HEK293 (cell line): Measurements from ENCODE around the gene AGAP5.
A peak's percentile ranks its signal among the peaks of the same experiment; 100 is the strongest.

Source experiments
- BCL11A ChIP-seq: fragments of 450-650 bp; formaldehyde crosslinking; IDR thresholded peaks from 2 replicates; pipeline ENCODE4 v1.5.1; 2016; ENCODE audit warnings: low read depth, missing biosample characterization, missing genetic modification characterization
- GLIS2 ChIP-seq: fragments of 450-650 bp; formaldehyde crosslinking; IDR thresholded peaks from 2 replicates; pipeline ENCODE4 v1.5.1; 2016; ENCODE audit warnings: missing biosample characterization, missing genetic modification characterization
- HIC1 ChIP-seq: fragments of 450-650 bp; formaldehyde crosslinking; IDR thresholded peaks from 2 replicates; pipeline ENCODE4 v1.5.1; 2016; ENCODE audit warnings: missing biosample characterization, missing genetic modification characterization
- OVOL3 ChIP-seq: fragments of 450-650 bp; formaldehyde crosslinking; IDR thresholded peaks from 2 replicates; pipeline ENCODE4 v1.5.1; 2016; ENCODE audit warnings: missing biosample characterization, missing genetic modification characterization
- PRDM6 ChIP-seq: fragments of 450-650 bp; formaldehyde crosslinking; IDR thresholded peaks from 2 replicates; pipeline ENCODE4 v1.5.1; 2017; ENCODE audit warnings: missing biosample characterization, missing genetic modification characterization
- ZBTB8A ChIP-seq: fragments of 450-650 bp; formaldehyde crosslinking; IDR thresholded peaks from 2 replicates; pipeline ENCODE4 v1.5.1; 2016; ENCODE audit warnings: missing biosample characterization, missing genetic modification characterization
- ZEB2 ChIP-seq: fragments of 450-650 bp; formaldehyde crosslinking; IDR thresholded peaks from 2 replicates; pipeline ENCODE4 v1.5.1; 2016; ENCODE audit warnings: missing biosample characterization, missing genetic modification characterization
- ZNF10 ChIP-seq: fragments of 450-650 bp; formaldehyde crosslinking; IDR thresholded peaks from 2 replicates; pipeline ENCODE4 v1.5.1; 2017; ENCODE audit warnings: missing biosample characterization, missing genetic modification characterization
- ZNF138 ChIP-seq: fragments of 450-650 bp; formaldehyde crosslinking; IDR thresholded peaks from 2 replicates; pipeline ENCODE4 v1.5.1; 2016; ENCODE audit warnings: missing biosample characterization, missing genetic modification characterization, borderline replicate concordance
- ZNF175 ChIP-seq: fragments of 450-650 bp; formaldehyde crosslinking; IDR thresholded peaks from 2 replicates; pipeline ENCODE4 v1.5.1; 2016; ENCODE audit warnings: missing biosample characterization, missing genetic modification characterization
- ZNF24 ChIP-seq: fragments of 450-650 bp; formaldehyde crosslinking; IDR thresholded peaks from 2 replicates; pipeline ENCODE4 v1.5.1; 2016; ENCODE audit warnings: missing biosample characterization, missing genetic modification characterization
- ZNF274 ChIP-seq, 2 experiments: fragments of 200-500 bp in 1 of 2; fragments of 450-650 bp in 1 of 2; sonication (Bioruptor generic) in 1 of 2; formaldehyde crosslinking in 1 of 2; IDR thresholded peaks; 2 replicates each; pipeline versions ENCODE4 v1.5.1 to v1.6.1; 2014 to 2016; ENCODE audit warnings: borderline replicate concordance in 1 of 2, inconsistent platforms in 1 of 2, low read length in 1 of 2, missing biosample characterization in 1 of 2, missing genetic modification characterization in 1 of 2
- ZNF341 ChIP-seq: fragments of 450-650 bp; formaldehyde crosslinking; IDR thresholded peaks from 2 replicates; pipeline ENCODE4; 2016; ENCODE audit warnings: low read depth, missing biosample characterization, missing genetic modification characterization
- ZNF37A ChIP-seq: fragments of 450-650 bp; IDR thresholded peaks from 2 replicates; pipeline ENCODE4 v1.5.1; 2018; ENCODE audit warnings: missing biosample characterization, missing genetic modification characterization
- ZNF398 ChIP-seq: fragments of 450-650 bp; formaldehyde crosslinking; IDR thresholded peaks from 2 replicates; pipeline ENCODE4 v1.5.1; 2017; ENCODE audit warnings: missing biosample characterization, missing genetic modification characterization
- ZNF416 ChIP-seq: fragments of 450-650 bp; formaldehyde crosslinking; IDR thresholded peaks from 2 replicates; pipeline ENCODE4 v1.5.1; 2016; ENCODE audit warnings: missing biosample characterization, missing genetic modification characterization
- ZNF449 ChIP-seq: fragments of 450-650 bp; formaldehyde crosslinking; IDR thresholded peaks from 2 replicates; pipeline ENCODE4 v1.5.1; 2017; ENCODE audit warnings: missing biosample characterization, mild to moderate bottlenecking, missing genetic modification characterization, moderate library complexity
- ZNF529 ChIP-seq: fragments of 450-650 bp; formaldehyde crosslinking; IDR thresholded peaks from 2 replicates; pipeline ENCODE4 v1.5.1; 2017; ENCODE audit warnings: missing genetic modification characterization, missing biosample characterization; ENCODE audit not compliant: insufficient replicate concordance
- ZNF549 ChIP-seq: fragments of 450-650 bp; IDR thresholded peaks from 2 replicates; pipeline ENCODE4 v1.5.1; 2018; ENCODE audit warnings: missing biosample characterization, missing genetic modification characterization, mild to moderate bottlenecking, inconsistent platforms, moderate library complexity
- ZNF558 ChIP-seq: fragments of 450-650 bp; formaldehyde crosslinking; IDR thresholded peaks from 2 replicates; pipeline ENCODE4 v1.5.1; 2016; ENCODE audit warnings: missing biosample characterization, missing genetic modification characterization
- ZNF658 ChIP-seq: fragments of 450-650 bp; formaldehyde crosslinking; IDR thresholded peaks from 2 replicates; pipeline ENCODE4; 2016; ENCODE audit warnings: missing biosample characterization, missing genetic modification characterization
- ZNF670 ChIP-seq: fragments of 450-650 bp; formaldehyde crosslinking; IDR thresholded peaks from 2 replicates; pipeline ENCODE4 v1.5.1; 2016; ENCODE audit warnings: missing biosample characterization, missing genetic modification characterization, low read depth
- ZNF704 ChIP-seq: fragments of 450-650 bp; formaldehyde crosslinking; IDR thresholded peaks from 2 replicates; pipeline ENCODE4 v1.5.1; 2016; ENCODE audit warnings: missing biosample characterization, missing genetic modification characterization
- ZNF837 ChIP-seq: fragments of 450-650 bp; formaldehyde crosslinking; IDR thresholded peaks from 2 replicates; pipeline ENCODE4 v1.5.1; 2016; ENCODE audit warnings: missing biosample characterization, missing genetic modification characterization
- ZSCAN16 ChIP-seq: fragments of 450-650 bp; formaldehyde crosslinking; IDR thresholded peaks from 2 replicates; pipeline ENCODE4 v1.5.1; 2016; ENCODE audit warnings: missing biosample characterization, missing genetic modification characterization
- ZSCAN18 ChIP-seq: fragments of 450-650 bp; formaldehyde crosslinking; IDR thresholded peaks from 2 replicates; pipeline ENCODE4 v1.5.1; 2016; ENCODE audit warnings: missing biosample characterization, missing genetic modification characterization
- ZSCAN30 ChIP-seq: fragments of 450-650 bp; IDR thresholded peaks from 2 replicates; pipeline ENCODE4 v1.5.1; 2018; ENCODE audit warnings: missing biosample characterization, mild to moderate bottlenecking, missing genetic modification characterization, moderate library complexity
- ZSCAN5A ChIP-seq: fragments of 450-650 bp; formaldehyde crosslinking; IDR thresholded peaks from 2 replicates; pipeline ENCODE4 v1.5.1; 2016; ENCODE audit warnings: missing biosample characterization, missing genetic modification characterization

Gene AGAP5

GRCh38 chr10:73625884-73626752 is 71.8 kb downstream of the AGAP5 start (continued):
- no peak for TF ChIP-seq ZNF704 (tag by site-specific recombination)
- TF ChIP-seq ZNF670 (tag by site-specific recombination) = no peak
- TF ChIP-seq ZNF175 (tag by site-specific recombination) = no peak
- no peak for TF ChIP-seq ZNF837 (tag by site-specific recombination)
- no peak for TF ChIP-seq ZNF138 (tag by site-specific recombination)
- TF ChIP-seq ZNF658 (tag by site-specific recombination) = no peak
- no peak for TF ChIP-seq ZNF529 (tag by site-specific recombination)
- TF ChIP-seq ZNF558 (tag by site-specific recombination) = no peak; the same call in 1 of the 2 replicates
- no peak for TF ChIP-seq ZSCAN5A (tag by site-specific recombination)
- peak; percentile 76 for TF ChIP-seq OVOL3 (tag by site-specific recombination)
- no peak for TF ChIP-seq ZNF416
- TF ChIP-seq HIC1 = no peak
- peak; percentile 59 for TF ChIP-seq ZEB2
- TF ChIP-seq ZNF398 (tag by site-specific recombination) = no peak
- TF ChIP-seq ZBTB8A (tag by site-specific recombination) = peak; percentile 85
- no peak for TF ChIP-seq ZSCAN18 (tag by site-specific recombination)
- no peak for TF ChIP-seq PRDM6
- no peak for TF ChIP-seq GLIS2
- no peak for TF ChIP-seq BCL11A
- no peak for TF ChIP-seq ZSCAN30 (tag by site-specific recombination)
- TF ChIP-seq ZNF549 (tag by site-specific recombination) = no peak
- no peak for TF ChIP-seq ZNF37A (tag by site-specific recombination)
- peak; percentile 72; the same call in 1 of the 2 replicates for TF ChIP-seq ZNF24 (tag by site-specific recombination)
- no peak for TF ChIP-seq ZNF449
- no peak for TF ChIP-seq ZSCAN16
- TF ChIP-seq ZNF341 = no peak
- TF ChIP-seq ZNF10 (tag by site-specific recombination) = no peak
- no peak for TF ChIP-seq ZNF274 (IDR thresholded peaks at IDR 0.05; ENCODE audit: low read length)
- no peak for TF ChIP-seq ZNF274 (tag by site-specific recombination; IDR thresholded peaks at IDR 0.05; ENCODE audit: borderline replicate concordance)
